K562 (cell line): ENCODE measurements around the gene ZNF266. TPM values are rescaled to one million over a fixed set of nuclear protein-coding genes. Genes with fewer than 3 reads are reported as not detected.
A peak's percentile ranks its signal among the peaks of the same experiment; 100 is the strongest.

Experiments used
- FIP1L1 ChIP-seq: fragments of 200-400 bp; formaldehyde crosslinking; IDR thresholded peaks from 2 replicates; pipeline ENCODE4 v1.6.1; 2018; ENCODE audit warnings: mild to moderate bottlenecking, low read depth, low read length; ENCODE audit not compliant: poor library complexity, severe bottlenecking
- IFI16 ChIP-seq: fragments of 250-450 bp; sonication (Bioruptor Pico); IDR thresholded peaks from 2 replicates; pipeline ENCODE4 v2.1.2; 2022; ENCODE audit warnings: mild to moderate bottlenecking, inconsistent platforms
- NR2C1 ChIP-seq, 2 experiments: fragments of 450-650 bp; IDR thresholded peaks; 2 replicates each; pipeline ENCODE4 v1.6.1; 2017; ENCODE audit warnings: mild to moderate bottlenecking in 2 of 2, antibody characterized with exemption in 1 of 2, inconsistent platforms in 1 of 2, missing compliant biosample characterization in 1 of 2, missing genetic modification characterization in 1 of 2
- POLR3A ChIP-seq: IDR thresholded peaks from 2 replicates; pipeline ENCODE4 v1.6.1; 2011; ENCODE audit warnings: borderline replicate concordance, mild to moderate bottlenecking, moderate library complexity; ENCODE audit not compliant: insufficient read length, insufficient read depth; ENCODE audit errors: extremely low read depth
- SMARCA5 ChIP-seq: fragments of 450-650 bp; IDR thresholded peaks from 2 replicates; pipeline ENCODE4 v1.6.1; 2016
- SRSF1 ChIP-seq: fragments of 200-400 bp; formaldehyde crosslinking; IDR thresholded peaks from 2 replicates; pipeline ENCODE4 v1.6.1; 2017; ENCODE audit warnings: mild to moderate bottlenecking, low read depth, low read length, moderate library complexity
- TFAM ChIP-seq: fragments of 250-450 bp; sonication (Bioruptor Pico); conservative IDR thresholded peaks from 2 replicates; pipeline ENCODE4 v1.5.0; 2021; ENCODE audit warnings: mild to moderate bottlenecking, moderate library complexity
- ZNF239 ChIP-seq: fragments of 250-450 bp; sonication (Bioruptor Pico); IDR thresholded peaks from 2 replicates; pipeline ENCODE4 v1.4.0; 2020; ENCODE audit warnings: mild to moderate bottlenecking
- polyA plus RNA-seq, 8 experiments: library from polyadenylated mRNA; depleted of rRNA in 4 of 8; stranded (reverse) in 5 of 8; unstranded in 3 of 8; fragments of >200 nt; fragmentation: Nextera tagmentation in 2 of 8; fragmentation: Illumina TruSeq in 1 of 8; extraction: Ambion mirVana in 2 of 8; extraction: Trizol in 1 of 8; gene quantifications; 2 replicates each; pipeline versions ENCODE4 v1.2.1 to v1.2.3, GENCODE V29; 2011 to 2014; ENCODE audit warnings: inconsistent platforms in 1 of 8, missing spikeins in 1 of 8
- total RNA-seq, 7 experiments: library from RNA; depleted of rRNA in 6 of 7; stranded (reverse); fragments of >200 nt in 6 of 7; fragmentation: Illumina TruSeq in 2 of 7; extraction: Trizol in 2 of 7; gene quantifications; 2 replicates each; pipeline versions ENCODE4 v1.2.1 to v1.2.3, GENCODE V29; 2011 to 2021; ENCODE audit warnings: low replicate concordance in 1 of 7
- TF ChIP-seq, protein P1 (sequence below): sonication (generic); formaldehyde crosslinking; IDR thresholded peaks from 2 replicates; pipeline ENCODE4 v1.8.0; 2022; ENCODE audit warnings: missing genetic modification reagents, mild to moderate bottlenecking, borderline replicate concordance
- TF ChIP-seq, protein P2 (sequence below): IDR thresholded peaks from 2 replicates; pipeline ENCODE4 v1.6.1; 2012; ENCODE audit warnings: low read depth, low read length, improper control_type of control experiment, borderline replicate concordance
- TF ChIP-seq, protein P3 (sequence below), 2 experiments: fragments of 450-650 bp; IDR thresholded peaks; 2 replicates each; pipeline ENCODE4 v1.6.1; 2018; ENCODE audit warnings: mild to moderate bottlenecking in 2 of 2, low read depth in 1 of 2; ENCODE audit not compliant: partially characterized antibody in 2 of 2
- TF ChIP-seq, protein P4 (sequence below): fragments of 200-800 bp; sonication (Bioruptor generic); IDR thresholded peaks from 2 replicates; pipeline ENCODE4 v1.6.1; 2016; ENCODE audit warnings: missing genetic modification characterization, missing compliant biosample characterization

The ZNF266 gene
- total and polyA plus RNA-seq, 9 of the 15 experiments (the other 6 are each of a cell fraction or from before 2014, with no cell fraction given): 5.9 to 40.9 (median 20.3) TPM

DNA sequence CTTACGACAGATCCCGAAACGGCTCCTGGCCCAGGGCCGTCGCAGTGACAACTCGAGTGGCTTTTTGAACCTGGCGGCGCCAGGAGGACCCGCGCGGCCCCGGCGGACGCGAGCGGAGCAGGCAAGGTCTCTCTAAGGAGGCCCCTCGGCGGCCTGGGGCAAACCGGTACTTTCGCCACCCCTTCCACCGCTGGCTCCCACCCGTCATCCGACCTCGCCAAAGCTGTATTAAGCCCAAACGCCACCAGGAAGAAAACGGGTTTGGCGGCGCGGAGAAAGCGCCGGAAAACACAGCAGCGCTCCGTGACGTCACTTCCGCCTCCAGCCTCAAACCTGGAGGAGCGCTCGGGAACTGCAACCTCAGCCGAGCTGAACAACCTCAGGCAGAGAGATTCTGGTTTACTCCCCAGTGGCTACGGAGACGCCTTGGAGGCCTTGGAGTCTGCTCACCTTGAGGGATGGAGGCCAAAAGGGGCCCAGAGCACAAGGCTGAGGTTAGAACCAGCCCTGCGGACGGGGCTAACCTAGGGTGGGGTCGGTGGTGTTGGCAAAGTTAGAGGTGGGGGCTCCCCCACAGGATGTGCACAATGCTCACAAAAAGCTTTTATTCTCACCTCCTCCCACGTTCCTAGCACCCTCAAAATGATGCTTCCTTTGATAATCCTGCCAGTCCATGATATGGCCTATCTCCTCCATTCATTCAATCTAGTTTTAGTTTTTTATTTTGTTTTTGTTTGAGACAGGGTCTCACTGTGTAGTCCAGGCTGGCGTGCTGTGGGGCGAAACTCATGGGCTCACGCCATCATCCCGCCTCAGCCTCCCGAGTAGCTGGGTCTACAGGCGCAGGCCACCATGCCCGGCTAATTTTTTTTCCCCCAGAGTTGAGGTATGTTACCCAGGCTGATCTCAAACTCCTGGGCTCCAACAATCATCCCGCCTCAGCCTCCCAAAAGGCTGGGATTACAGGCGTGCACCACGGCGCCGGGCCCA lies at the start of gene ZNF266 (continued):
- TF ChIP-seq POLR3A: no peak
- TF ChIP-seq, protein P1, sequence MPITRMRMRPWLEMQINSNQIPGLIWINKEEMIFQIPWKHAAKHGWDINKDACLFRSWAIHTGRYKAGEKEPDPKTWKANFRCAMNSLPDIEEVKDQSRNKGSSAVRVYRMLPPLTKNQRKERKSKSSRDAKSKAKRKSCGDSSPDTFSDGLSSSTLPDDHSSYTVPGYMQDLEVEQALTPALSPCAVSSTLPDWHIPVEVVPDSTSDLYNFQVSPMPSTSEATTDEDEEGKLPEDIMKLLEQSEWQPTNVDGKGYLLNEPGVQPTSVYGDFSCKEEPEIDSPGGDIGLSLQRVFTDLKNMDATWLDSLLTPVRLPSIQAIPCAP (CRISPR knock-in tag): no peak
- no peak for TF ChIP-seq ZNF239 (CRISPR knock-in tag)
- 0 out of 2 replicates have a peak, but pooled peaks have one; percentile 15 for TF ChIP-seq NR2C1 (IDR thresholded peaks at IDR 0.05)
- no peak for TF ChIP-seq NR2C1 (tag; IDR thresholded peaks at IDR 0.05)
- TF ChIP-seq, protein P2, sequence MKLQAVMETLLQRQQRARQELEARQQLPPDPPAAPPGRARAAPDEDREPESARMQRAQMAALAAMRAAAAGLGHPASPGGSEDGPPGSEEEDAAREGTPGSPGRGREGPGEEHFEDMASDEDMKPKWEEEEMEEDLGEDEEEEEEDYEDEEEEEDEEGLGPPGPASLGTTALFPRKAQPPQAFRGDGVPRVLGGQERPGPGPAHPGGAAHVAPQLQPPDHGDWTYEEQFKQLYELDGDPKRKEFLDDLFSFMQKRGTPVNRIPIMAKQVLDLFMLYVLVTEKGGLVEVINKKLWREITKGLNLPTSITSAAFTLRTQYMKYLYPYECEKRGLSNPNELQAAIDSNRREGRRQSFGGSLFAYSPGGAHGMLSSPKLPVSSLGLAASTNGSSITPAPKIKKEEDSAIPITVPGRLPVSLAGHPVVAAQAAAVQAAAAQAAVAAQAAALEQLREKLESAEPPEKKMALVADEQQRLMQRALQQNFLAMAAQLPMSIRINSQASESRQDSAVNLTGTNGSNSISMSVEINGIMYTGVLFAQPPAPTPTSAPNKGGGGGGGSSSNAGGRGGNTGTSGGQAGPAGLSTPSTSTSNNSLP: no peak
- no peak for TF ChIP-seq TFAM (CRISPR knock-in tag)
- TF ChIP-seq, protein P3, sequence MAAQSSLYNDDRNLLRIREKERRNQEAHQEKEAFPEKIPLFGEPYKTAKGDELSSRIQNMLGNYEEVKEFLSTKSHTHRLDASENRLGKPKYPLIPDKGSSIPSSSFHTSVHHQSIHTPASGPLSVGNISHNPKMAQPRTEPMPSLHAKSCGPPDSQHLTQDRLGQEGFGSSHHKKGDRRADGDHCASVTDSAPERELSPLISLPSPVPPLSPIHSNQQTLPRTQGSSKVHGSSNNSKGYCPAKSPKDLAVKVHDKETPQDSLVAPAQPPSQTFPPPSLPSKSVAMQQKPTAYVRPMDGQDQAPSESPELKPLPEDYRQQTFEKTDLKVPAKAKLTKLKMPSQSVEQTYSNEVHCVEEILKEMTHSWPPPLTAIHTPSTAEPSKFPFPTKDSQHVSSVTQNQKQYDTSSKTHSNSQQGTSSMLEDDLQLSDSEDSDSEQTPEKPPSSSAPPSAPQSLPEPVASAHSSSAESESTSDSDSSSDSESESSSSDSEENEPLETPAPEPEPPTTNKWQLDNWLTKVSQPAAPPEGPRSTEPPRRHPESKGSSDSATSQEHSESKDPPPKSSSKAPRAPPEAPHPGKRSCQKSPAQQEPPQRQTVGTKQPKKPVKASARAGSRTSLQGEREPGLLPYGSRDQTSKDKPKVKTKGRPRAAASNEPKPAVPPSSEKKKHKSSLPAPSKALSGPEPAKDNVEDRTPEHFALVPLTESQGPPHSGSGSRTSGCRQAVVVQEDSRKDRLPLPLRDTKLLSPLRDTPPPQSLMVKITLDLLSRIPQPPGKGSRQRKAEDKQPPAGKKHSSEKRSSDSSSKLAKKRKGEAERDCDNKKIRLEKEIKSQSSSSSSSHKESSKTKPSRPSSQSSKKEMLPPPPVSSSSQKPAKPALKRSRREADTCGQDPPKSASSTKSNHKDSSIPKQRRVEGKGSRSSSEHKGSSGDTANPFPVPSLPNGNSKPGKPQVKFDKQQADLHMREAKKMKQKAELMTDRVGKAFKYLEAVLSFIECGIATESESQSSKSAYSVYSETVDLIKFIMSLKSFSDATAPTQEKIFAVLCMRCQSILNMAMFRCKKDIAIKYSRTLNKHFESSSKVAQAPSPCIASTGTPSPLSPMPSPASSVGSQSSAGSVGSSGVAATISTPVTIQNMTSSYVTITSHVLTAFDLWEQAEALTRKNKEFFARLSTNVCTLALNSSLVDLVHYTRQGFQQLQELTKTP (IDR thresholded peaks at IDR 0.05; ENCODE audit: low read depth in 1 of 2, partially characterized antibody in 2 of 2): peak in 1 of 2 experiments; percentile 31
- peak; percentile 53; the same call in 1 of the 2 replicates for TF ChIP-seq SRSF1
- TF ChIP-seq IFI16 (CRISPR knock-in tag): no peak
- TF ChIP-seq, protein P4, sequence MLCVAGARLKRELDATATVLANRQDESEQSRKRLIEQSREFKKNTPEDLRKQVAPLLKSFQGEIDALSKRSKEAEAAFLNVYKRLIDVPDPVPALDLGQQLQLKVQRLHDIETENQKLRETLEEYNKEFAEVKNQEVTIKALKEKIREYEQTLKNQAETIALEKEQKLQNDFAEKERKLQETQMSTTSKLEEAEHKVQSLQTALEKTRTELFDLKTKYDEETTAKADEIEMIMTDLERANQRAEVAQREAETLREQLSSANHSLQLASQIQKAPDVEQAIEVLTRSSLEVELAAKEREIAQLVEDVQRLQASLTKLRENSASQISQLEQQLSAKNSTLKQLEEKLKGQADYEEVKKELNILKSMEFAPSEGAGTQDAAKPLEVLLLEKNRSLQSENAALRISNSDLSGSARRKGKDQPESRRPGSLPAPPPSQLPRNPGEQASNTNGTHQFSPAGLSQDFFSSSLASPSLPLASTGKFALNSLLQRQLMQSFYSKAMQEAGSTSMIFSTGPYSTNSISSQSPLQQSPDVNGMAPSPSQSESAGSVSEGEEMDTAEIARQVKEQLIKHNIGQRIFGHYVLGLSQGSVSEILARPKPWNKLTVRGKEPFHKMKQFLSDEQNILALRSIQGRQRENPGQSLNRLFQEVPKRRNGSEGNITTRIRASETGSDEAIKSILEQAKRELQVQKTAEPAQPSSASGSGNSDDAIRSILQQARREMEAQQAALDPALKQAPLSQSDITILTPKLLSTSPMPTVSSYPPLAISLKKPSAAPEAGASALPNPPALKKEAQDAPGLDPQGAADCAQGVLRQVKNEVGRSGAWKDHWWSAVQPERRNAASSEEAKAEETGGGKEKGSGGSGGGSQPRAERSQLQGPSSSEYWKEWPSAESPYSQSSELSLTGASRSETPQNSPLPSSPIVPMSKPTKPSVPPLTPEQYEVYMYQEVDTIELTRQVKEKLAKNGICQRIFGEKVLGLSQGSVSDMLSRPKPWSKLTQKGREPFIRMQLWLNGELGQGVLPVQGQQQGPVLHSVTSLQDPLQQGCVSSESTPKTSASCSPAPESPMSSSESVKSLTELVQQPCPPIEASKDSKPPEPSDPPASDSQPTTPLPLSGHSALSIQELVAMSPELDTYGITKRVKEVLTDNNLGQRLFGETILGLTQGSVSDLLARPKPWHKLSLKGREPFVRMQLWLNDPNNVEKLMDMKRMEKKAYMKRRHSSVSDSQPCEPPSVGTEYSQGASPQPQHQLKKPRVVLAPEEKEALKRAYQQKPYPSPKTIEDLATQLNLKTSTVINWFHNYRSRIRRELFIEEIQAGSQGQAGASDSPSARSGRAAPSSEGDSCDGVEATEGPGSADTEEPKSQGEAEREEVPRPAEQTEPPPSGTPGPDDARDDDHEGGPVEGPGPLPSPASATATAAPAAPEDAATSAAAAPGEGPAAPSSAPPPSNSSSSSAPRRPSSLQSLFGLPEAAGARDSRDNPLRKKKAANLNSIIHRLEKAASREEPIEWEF (CRISPR knock-in tag): no peak
- TF ChIP-seq FIP1L1: peak; percentile 17
- TF ChIP-seq SMARCA5: no peak
